DMS153 treated with DMSO at 0.1 percent for 48 hours (cell line): ENCODE measurements around the gene PLA2G10.
"Not testable (repeated sequence)": the region's sequence is repeated elsewhere in the genome, so short reads cannot be mapped to it uniquely, and the experiment has no call there.

Experiments
- DNase-seq: peaks from one replicate; lab custom pipeline; 2025; ENCODE audit not compliant: unreplicated experiment; lab: John Stamatoyannopoulos, UW

The PLA2G10 gene

GRCh38 chr16:14694129-14694528 is at the start of gene PLA2G10:
TSS of gene PLA2G10 (minus strand) at chr16:14694308. CDS start at chr16:14694229, 79 bp downstream.
- not testable (repeated sequence) for DNase-seq

- not testable (repeated sequence) for DNase-seq
These were observed 48.4 kb upstream of the PLA2G10 start, which contains the start of gene NPIPA2 for GRCh38 chr16:14742273-14743128. TSS of gene NPIPA2 (plus strand) at chr16:14742533. CDS start at chr16:14748066, 5,533 bp downstream.

- DNase-seq: not testable (repeated sequence)
These were observed 47.7 kb upstream of the PLA2G10 start for GRCh38 chr16:14741794-14742193.

GRCh38 chr16:14740832-14741385 is 46.8 kb upstream of the PLA2G10 start:
- DNase-seq: not testable (repeated sequence)

- not testable (repeated sequence) for DNase-seq
These were observed 39.1 kb upstream of the PLA2G10 start for GRCh38 chr16:14733233-14733632.

- DNase-seq: not testable (repeated sequence)
These were observed 9.3 kb upstream of the PLA2G10 start, which contains the start of gene NPIPA3 for GRCh38 chr16:14703156-14704011. TSS of gene NPIPA3 (plus strand) at chr16:14703411. CDS start at chr16:14708944, 5,533 bp downstream.

GRCh38 chr16:14702672-14703071 is 8.6 kb upstream of the PLA2G10 start:
- DNase-seq: not testable (repeated sequence)

- not testable (repeated sequence) for DNase-seq
These were observed 7.8 kb upstream of the PLA2G10 start for GRCh38 chr16:14701859-14702258.

GRCh38 chr16:14685870-14686793 is 8.0 kb downstream of the PLA2G10 start:
- not testable (repeated sequence) for DNase-seq

GRCh38 chr16:14682121-14682520 is 12.0 kb downstream of the PLA2G10 start:
- DNase-seq: no peak

- no peak for DNase-seq
These were observed 13.0 kb downstream of the PLA2G10 start for GRCh38 chr16:14681115-14681514.

GRCh38 chr16:14680396-14680795 is 13.7 kb downstream of the PLA2G10 start:
- DNase-seq: not testable (repeated sequence)

- DNase-seq: no peak
These were observed 15.2 kb downstream of the PLA2G10 start for GRCh38 chr16:14678748-14679497.

- no peak for DNase-seq
These were observed 16.5 kb downstream of the PLA2G10 start for GRCh38 chr16:14677627-14678026.

GRCh38 chr16:14676633-14677032 is 17.5 kb downstream of the PLA2G10 start:
- no peak for DNase-seq

GRCh38 chr16:14672403-14672971 is 21.6 kb downstream of the PLA2G10 start:
- no peak for DNase-seq

- DNase-seq: no peak
These were observed 24.3 kb downstream of the PLA2G10 start for GRCh38 chr16:14669776-14670175.

- DNase-seq: no peak
These were observed 25.4 kb downstream of the PLA2G10 start for GRCh38 chr16:14668556-14669223.
